GM21515 (cell line): ENCODE data around the gene TTC13.

Experiments
- ATAC-seq: cut with Tn5 transposase; IDR thresholded peaks from one replicate; pipeline ENCODE4 v1.9.1; 2021; ENCODE audit not compliant: unreplicated experiment

The TTC13 gene

DNA sequence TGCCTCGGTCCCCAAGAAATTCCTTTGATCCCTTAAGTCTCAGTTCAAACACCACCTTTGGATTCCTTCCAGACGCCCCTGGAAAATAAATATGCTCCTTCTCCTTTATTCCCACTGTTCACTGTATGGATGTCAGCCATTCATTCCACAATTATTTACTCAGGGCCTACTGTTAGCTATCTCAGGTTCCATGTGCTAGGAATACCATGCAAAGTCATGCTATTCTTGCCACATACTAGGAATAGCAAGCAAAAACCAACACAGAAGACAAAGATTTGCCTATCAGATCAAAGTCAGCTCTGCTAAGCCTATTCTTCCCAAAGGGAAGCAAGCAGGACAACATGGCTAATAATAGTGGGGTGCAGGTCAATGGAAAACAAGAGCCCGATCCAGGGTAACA lies 29.8 kb downstream of the TTC13 start:
- ATAC-seq = no peak

DNA sequence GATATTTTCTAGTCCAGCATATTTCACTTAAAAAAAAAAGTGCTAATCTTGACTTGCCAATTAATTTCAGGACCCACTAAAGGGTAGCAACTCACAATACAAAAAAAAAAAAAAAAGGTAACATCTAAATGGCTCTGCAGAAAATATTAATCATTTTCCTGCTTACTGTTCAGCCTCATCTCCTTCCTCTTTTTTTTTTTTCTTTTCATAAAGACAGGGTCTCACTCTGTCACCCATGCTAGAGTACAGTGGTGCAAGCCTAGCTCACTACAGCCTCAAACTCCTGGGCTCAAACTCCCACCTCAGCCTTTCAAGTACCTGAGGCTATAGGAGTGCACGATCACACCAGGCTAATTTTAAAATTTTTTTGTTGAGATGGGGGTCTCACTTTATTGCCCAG lies 30.4 kb downstream of the TTC13 start:
- ATAC-seq = no peak

DNA sequence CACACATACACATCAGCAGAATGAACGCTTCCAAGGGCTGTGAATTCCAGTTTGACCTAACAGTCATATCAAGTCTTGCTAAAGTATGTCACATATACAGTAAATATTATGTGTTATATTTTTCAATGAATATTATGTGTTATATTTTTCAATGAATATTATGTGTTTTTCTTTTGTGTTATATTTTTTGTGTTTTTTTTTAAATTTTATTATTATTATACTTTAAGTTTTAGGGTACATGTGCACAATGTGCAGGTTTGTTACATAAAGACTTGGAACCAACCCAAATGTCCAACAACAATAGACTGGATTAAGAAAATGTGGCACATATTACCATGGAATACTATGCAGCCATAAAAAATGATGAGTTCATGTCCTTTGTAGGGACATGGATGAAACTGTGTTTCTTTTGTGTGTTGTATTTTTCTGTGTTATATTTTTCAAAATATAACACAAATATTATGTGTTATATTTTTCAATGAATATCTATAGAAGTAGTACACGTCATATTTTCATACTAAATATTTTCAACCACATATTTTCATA lies 35.5 kb downstream of the TTC13 start:
- ATAC-seq = no peak

DNA sequence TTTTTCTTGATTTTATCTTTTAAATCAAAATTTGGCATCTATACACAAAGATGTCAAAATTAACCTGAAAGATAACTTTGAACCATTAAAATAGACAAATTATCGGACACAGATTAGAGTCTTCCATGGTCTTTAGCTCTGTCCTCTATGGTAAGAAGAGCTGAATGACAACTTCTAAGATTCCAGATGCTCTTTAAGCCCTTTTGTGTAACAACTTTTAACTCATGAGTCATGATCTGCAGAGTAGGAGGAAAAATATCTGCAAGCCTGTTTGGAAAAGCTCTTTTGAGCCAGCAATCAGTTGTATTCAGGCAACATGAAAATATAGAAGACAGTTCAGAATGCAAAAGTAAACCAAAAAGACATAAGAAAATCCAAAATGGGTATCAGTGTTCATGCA lies 37.8 kb downstream of the TTC13 start:
- ATAC-seq = no peak

DNA sequence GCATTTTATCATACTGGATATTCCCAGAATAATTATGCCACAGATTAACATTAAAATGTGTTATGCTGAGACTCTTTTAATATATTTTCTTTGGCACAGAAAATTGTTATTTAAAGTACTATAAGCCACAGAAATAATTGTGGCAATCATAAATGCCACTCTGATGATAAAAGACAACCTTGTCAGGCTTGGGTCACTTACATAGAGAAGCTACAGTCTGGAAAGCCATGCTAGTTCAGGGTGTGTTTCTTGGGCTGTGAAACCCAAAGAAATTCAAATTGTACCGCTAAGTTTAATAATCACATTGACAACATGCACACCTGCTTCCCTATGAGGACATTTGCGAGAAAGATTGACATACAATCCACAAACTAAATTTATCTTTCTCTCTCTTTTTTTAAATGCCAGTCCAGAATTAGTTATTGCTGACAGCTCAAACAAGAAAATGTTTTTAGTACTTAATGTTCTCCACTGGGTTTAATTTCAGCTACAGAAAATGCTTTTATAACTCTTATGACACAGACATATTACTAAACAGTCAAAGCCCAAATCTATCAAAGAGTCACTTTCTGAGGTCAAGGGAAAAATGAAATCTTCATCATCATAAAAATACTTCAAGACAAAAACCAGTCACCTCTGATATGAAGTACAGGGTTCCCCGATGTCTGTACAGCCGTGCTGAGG lies 38.7 kb downstream of the TTC13 start:
- no peak for ATAC-seq

DNA sequence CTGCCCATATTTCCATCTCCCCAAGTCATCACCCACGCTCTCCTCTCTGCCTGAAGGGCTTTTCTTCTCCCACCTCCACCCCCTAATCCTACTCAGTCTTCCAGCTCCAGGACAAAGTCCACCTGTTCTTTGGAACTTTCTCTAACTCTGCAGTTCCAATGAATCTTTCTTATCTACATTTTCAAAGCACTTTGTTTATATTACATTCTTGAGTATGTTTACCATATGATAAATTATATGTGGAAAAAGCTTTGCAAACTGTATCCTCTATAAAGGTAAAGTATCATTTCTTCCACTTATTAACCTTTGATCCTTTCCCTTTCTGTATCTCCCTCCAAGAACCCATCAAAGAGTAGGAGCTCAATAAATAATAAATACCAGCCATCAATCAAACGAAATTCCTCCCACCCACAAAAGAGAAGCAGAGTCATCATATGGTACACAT lies 39.7 kb downstream of the TTC13 start:
- ATAC-seq = no peak

DNA sequence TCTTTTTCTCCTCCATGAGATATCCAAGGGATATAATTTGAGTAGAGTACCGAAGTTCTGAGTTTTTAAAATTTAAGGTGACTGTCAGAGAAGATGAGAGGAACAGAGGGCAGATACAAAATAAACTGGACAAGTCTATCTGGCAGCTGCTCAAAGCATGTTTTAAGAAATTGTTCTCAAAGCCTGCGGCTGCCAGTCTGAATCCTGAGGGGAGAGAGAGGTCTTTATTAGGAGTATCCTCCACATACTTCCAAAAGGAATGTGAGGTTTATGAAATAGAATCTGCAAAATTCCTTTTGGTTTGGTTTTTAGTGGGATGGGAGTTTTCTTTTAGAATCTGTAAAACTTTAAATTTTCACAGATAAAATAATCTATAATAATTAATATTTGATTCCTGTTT lies 41.3 kb downstream of the TTC13 start:
- no peak for ATAC-seq

DNA sequence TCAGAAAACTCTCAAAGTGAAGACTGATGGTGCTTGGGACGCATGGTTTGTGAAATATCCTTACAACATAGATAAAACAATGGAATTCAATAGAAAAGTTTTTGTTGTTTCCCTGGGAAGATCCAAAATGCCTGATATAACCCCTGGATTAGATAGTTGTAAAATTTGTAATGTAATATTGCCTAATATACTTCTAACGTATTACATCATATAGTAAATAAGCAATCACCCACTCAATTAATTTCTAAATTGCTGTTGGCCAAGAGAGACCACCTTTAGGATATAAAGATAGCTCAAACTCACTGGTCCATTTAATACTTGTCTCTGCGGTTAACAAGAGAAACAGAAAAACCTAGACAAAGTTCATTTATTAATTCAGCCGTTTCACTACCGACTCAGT lies 42.2 kb downstream of the TTC13 start:
- no peak for ATAC-seq

DNA sequence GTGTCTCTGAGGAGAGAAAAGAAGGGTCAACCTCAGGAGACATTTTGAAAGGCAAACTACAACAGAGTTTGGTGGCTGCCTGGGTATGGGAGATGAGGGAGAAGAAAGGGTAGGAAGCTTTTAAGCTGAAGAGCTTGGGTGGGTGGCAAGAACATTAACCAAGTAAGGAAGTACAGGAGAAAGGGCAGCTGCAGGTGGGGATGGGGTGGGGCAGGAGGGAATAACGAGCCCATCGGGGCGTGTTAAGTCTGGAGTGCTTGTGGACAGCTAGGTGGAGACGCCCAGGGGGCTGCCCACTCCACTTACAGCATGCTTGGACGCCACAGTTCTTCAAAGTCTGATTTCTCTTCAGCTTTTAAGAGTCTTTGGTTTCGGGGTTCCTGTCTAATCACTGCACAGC lies 42.8 kb downstream of the TTC13 start:
- ATAC-seq = no peak

DNA sequence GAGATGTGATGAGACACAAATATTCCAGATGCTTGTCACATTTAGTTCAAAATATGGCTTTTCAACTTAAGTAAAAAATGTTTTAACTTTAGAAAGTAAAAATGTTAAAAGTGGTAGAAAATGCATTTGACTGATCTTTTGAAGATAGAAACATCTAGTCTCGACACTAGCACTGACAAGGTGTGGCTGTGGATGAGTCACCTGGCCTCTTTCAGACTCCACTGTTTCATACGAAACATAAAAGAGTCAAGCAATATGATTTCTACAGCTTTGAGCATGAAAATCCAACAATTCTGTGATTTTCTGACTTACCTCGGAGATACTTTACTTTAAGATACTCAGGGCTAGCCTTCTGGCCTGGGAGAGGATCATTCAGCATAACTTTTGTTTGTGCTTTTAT lies 47.7 kb downstream of the TTC13 start:
- ATAC-seq = no peak

DNA sequence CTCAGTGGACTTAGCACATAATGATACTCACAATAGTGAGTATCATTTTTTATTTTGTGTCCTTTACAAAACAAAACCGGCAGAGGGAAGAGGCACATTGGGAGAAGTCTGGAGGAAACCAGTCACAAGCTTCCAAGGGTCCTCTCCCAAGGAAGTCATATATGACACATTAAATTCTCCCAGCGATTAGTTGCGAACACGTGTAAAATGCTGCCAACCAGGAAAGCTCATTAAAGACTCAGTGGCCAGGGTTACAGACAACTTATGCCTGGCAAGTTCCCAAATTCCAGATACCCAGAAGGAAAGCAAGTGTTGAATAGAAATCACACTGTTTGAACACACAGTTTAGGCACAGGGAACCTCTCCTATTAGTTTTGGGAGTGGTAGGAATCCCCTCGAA lies 52.5 kb downstream of the TTC13 start:
- no peak for ATAC-seq

DNA sequence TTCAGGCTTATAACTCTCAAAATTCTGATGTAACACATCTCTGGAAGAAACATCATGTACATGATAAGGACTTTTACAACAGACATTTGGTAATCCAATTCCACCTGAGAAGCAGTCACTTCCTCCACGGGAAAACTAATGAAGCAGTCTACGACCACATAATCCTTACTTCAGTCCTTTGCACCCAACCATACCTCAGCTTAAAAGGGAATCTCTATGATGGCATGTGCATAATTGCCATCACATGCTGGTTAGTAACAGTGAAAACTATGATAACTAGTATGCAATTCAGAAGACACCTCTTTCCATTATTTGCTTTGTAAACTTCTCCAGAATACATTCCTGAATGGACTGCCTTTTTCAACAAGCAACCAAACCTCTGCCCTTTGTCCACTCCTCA lies 53.1 kb downstream of the TTC13 start:
- ATAC-seq = no peak

DNA sequence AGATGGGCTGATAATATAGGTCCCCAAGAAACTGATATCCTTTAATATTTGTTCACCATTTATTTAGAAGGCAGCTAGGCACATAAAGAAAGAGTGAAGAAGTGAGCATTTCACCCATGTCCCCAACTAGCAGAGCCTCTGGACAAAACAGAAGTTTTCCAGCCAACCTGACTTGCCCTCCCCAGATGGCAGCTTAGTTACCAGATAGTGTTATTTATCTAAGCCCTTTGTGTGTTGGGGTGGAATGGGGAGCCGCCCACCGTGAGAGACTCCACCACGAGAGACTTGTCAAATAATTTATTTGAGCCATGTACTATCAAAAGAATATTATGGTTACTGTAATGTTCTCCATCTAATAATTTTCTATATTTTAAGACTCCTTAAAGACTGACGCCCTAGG lies 55.5 kb downstream of the TTC13 start:
- no peak for ATAC-seq

DNA sequence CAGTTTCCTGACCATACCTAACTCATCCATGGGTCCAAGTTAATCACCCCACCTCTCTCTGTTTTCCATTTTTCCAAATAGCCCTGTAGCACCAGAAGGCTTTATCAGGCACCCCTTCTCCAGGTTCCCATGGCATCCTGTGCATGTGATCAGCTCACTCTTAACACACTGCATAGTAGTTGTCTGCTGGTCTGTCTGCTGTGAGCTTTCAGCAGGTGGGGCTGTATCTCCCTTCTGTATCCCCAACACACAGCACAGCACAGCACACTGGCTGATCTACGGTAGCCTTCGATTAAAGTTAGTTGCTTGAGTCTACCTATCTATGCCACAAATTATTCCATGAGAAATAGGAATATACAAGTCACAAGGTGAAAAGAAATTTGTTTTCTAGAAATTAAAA lies 56.0 kb downstream of the TTC13 start:
- ATAC-seq = no peak

DNA sequence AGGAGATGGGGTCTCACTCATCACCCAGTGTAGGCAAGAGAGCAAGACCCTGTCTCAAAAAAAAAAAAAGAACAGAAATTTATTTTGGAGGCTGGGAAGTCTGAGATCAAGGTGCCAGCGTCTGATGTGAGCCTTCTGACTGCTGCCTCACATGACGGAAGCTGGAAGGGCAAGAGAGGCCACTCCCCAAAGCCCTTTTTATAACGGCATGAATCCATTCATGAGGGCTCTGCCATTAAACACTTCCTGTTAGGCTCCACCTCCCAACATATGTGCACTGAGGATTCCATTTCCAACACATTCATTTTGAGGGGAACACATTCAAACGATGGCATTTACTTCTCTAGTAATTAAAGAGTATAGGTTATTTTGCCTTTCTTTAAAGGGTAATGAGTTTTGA lies 59.5 kb downstream of the TTC13 start:
- ATAC-seq = no peak

DNA sequence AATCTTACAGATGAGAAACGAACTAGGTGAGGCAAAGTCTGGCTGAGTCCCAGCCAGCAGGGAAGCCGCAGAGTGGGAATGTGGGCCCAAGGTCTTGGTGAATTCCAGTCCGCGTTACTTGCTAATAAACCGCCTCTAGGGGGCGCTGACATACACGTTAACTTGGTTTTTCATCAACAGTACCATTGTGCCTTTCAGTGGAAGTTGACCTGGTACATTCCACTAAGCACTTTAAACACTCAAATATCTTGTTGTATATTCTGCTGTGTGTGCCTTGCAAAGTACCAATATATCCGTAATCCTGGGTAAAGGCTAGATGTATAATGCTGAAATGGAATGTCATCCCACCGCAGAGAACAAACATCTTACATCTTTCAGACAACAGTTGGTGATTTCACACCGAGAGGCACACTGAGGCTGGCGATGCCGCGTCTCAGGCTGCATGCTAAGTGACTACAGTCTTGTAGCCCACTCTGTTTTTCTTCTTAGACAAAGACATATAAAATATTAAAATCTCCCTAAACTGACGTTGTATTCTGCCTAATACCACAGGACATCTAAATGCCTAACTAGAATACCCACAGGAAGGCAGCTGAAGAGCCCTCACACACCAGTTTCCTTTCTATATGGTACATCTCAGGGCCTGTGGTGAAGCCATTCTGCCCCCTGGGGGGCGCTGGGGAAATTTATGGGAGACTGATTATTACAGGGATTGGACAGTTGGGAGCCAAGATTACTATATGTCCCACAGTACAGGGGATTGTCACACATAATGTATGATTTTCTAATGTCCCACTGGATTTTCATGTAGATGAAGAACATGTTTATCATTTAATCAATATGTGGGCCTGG lies 61.2 kb downstream of the TTC13 start:
- ATAC-seq = peak; percentile 57

DNA sequence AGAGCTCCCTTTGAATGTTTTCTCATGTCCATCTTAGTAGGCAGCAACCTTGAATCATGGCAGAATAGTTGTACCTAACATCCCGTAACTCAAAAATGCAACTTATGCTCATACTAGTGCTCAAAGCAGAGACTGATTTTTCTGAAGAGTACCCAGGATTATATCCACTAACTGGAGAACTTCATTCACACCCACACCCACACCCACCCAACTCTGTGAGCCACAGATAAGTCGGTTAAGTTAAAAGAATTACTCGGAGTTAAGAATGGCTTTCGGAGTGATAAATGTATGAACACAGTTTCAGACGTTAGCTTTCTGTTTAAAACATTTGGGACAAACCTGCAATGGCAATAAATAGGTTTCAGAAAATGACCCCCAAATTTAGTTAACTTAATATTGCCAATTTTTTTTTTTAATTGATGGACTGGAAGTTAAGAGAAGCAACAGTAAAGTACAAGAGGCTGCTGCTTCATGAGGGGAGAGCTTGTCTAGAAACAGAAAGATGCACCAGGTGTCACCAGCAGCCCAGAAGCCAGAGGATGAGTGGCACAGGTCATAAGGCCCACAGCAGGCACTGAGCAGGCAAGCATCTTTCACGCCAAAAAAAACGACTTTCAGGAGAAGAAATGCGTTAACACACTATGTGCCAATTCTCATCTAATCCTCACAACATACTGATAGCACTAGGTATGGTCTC lies 61.9 kb downstream of the TTC13 start:
- no peak for ATAC-seq

DNA sequence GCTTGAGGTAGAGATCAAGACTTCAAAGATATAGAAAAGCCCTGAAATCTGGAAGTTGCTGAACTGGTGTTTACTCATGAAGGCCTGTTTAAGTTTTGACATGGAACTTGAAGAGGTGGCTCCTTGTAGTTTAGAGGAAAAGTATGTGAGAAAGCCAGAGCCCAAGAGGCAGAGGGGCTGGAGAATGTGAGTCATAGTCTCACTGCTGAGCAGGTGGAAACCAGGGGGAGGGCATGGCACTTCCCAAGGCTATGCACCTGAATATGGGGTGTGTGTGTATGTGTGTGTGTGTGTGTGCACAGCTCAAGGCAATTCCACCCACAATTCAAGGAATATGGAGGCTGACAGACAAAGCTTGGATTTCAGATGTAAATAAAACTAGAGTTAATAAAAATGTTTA lies 63.6 kb downstream of the TTC13 start:
- ATAC-seq = no peak

DNA sequence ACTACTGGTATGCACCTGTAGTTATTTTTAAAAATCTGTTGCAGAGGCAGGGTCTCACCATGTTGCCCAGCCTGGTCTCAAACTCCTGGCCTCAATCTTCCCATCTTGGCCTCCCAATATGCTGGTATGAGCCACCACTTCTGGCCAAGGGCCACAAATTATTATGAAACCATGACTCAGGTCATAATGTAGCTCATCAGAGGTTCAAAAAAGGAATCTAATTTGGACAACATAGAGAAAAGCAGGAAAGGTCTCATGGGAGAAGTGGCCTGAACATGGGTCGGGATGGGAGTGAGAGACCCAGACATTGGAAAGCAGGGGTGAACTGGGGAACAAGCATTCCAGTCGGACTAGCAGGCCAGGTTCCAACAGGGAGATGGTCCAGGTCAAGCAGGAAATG lies 65.2 kb downstream of the TTC13 start:
- no peak for ATAC-seq

DNA sequence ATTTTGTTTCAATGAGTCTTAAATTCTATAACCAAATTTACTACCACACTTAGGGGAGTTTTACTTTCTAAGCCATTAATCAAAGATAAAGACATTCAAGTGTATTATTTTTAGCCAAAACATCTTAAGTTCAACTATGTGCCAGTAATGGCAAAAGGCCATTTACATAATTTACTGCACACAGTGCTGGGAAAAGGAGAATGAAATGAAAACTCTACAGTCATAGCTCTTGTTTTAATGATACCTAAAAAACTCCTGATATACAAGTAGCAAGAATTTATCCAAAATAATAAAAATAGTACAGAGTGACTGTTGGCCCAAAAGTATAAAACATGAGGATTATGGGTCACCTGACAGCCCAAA lies 67.9 kb downstream of the TTC13 start:
- ATAC-seq = no peak

DNA sequence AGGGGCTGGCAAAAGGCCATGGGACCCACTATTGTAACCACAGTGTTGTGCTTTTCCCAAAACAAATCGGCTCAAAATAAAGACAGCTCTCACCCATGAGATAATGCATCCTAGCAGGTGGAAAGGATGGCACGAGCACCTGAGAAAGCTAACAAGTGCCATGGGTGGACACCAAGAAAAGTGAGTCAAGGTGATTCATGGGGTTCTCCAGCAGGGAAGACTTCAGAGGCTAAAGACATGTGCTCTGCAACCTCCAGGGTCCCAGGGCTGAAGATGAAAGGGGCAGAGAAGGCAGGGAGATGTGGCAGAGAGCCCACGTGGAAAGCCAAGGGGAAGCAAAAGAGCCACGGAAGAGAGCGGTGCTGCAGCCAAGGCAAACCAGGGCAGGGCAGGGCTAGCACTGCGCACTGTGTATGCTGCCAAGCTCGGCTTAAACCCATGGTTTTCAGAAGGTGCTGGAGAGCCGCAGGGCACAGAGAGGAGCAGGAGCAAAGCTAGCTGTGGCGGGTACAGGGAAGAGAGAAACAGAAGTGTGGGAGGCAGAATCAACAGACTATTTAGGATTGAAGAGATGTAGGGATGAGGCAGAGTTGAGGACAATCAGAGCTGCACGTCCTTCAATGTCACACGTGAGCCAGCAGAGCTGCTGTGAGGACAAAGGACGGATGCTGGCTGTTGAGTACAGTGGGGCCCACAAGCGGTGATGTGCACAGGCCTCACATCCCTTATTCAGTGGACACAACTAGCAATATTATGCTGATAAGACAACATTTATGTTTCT lies 68.5 kb downstream of the TTC13 start:
- no peak for ATAC-seq
